ENCODE data around the gene ADD2.

GRCh38 chr2:70743677-70744076, 24.3 kb downstream of the ADD2 start:
- TF ChIP-seq CTCF (IDR thresholded peaks at IDR 0.05) (no peak), EZH2 (IDR thresholded peaks at IDR 0.05; ENCODE audit: borderline replicate concordance, insufficient read depth, low read depth, low read length, poor library complexity, severe bottlenecking) (no peak)

Measured in B cell (primary cell).